Left cardiac atrium (tissue), 4 donors: ENCODE data around the gene AP3M1. TPM values are rescaled to one million over a fixed set of nuclear protein-coding genes. Genes with fewer than 3 reads are reported as not detected.
A peak's percentile ranks its signal among the peaks of the same experiment; 100 is the strongest.
"Not testable (repeated sequence)": the region's sequence is repeated elsewhere in the genome, so short reads cannot be mapped to it uniquely, and the experiment has no call there.

ENCODE experiments used
- ATAC-seq, 2 donors: fragments of 200-7000 bp; cut with Tn5 transposase; one replicate each; pipeline ENCODE4 v1.9.1; 2020; ENCODE audit warnings: mild to moderate bottlenecking in 2 of 2, moderate library complexity in 2 of 2
- DNase-seq: peaks from one replicate; pipeline ENCODE4 v3.0.0-alpha.2; 2020
- intact Hi-C, 2 donors: fragments of 100-400 bp; cut with DNase I; formaldehyde crosslinking; loops; one replicate each; pipeline versions ENCODE4 v1.14.1 to v1.15.1; 2022 to 2023
- long read RNA-seq: library from polyadenylated mRNA; unstranded; transcript quantifications from one replicate; pipeline ENCODE4 v2.0.0, GENCODE V29; 2021
- total RNA-seq, 2 donors: library from RNA; stranded (reverse); fragmentation: NEBNext Ultra II Directional; extraction: Animal tissue kit (Norgen Biotek cat#: 25700); gene quantifications; one replicate each; pipeline ENCODE4 v1.2.1, GENCODE V29; 2021
- donor health status: DM: no; HTN: yes; CAD: no.
- donor health status: DM: no; HTN: yes; CAD: no; lungs with severe emphysema.
- donor health status: DM: yes; HTN: yes; CAD: no.
- donor health status: Dilated cardiomyopathy.

AP3M1 gene, protein sequence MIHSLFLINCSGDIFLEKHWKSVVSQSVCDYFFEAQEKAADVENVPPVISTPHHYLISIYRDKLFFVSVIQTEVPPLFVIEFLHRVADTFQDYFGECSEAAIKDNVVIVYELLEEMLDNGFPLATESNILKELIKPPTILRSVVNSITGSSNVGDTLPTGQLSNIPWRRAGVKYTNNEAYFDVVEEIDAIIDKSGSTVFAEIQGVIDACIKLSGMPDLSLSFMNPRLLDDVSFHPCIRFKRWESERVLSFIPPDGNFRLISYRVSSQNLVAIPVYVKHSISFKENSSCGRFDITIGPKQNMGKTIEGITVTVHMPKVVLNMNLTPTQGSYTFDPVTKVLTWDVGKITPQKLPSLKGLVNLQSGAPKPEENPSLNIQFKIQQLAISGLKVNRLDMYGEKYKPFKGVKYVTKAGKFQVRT
- 10 to 100 TPM; 26.3 to 28.9 TPM for total RNA-seq
- long read RNA-seq, full-length matches to known transcripts: 29 of 30 reads
- long read RNA-seq, partial matches to known transcripts: 0 of 30 reads
- long read RNA-seq, other reads (novel, unspliced or antisense): 1 of 30 reads

DNA sequence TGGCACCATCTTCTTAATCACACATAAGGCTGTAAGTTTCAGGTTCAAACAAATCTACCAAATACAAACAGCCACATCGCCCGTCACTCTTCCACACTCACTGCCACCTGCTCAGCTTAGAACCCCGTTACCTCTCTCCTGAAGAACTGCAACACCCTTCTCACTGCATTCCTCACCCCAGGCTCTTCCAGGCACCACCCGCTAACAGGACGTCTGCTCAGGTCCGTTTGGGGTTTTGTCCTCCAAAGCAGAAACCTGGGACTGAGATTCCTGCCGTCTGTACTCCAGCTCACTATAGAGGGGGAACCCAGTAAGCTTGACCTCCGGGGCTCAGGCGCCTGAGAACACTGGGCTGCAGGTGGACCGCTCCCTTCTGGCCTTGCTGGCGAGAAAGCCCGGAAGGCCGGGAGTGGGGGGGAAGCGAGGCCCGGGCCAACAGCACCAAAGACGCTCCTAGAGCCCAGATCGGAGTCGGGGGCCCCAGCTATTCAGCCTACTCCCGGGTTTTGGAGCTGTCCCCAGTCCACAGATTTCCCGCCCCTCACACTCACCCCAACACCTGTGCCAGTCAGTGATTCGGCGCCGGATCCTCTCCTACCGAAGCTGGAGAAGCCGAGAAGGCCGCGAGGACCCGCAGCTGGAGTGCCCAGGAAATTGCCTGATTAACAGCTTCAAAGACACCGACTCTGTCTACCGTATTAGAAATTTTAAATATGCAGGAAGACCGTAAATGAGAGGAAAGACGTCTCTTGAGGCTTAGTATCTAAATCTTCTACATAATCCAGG, at the start of gene AP3M1:
Gene AP3M1, minus strand, starts transcription at position 625 of the 786 bp plus-strand sequence. CDS start 12,449 bp downstream, outside the sequence.
- ATAC-seq: peak; percentile 67 to 75
- intact Hi-C loops: loop anchor here in 1 of 2 donors (10.0 kb wide), 1 partner anchor 64 kb away; no protein-coding TSS in a partner anchor

DNA sequence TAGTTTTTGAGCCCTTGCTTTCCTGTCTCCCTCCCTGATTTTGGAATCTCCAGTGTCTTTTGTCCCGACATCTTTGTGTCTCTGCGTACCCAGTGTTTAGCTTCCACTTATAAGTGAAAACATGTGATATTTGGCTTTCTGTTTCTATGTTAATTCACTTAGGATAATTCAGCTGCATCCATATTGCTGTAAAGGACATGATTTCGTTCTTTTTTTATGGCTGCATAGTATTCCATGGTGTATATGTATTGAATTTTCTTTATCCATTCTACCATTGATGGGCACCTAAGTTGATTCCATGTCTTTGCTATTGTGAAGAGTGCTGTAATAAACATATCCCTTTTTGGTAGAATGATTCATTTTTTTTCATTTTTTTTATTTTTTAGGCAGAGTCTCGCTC, 48.7 kb upstream of the AP3M1 start:
- ATAC-seq (no peak), DNase-seq (no peak)
- intact Hi-C loops: no loop called here

More for the DNA sequence above, at the start of gene AP3M1:
- DNase-seq: peak; percentile 88

DNA sequence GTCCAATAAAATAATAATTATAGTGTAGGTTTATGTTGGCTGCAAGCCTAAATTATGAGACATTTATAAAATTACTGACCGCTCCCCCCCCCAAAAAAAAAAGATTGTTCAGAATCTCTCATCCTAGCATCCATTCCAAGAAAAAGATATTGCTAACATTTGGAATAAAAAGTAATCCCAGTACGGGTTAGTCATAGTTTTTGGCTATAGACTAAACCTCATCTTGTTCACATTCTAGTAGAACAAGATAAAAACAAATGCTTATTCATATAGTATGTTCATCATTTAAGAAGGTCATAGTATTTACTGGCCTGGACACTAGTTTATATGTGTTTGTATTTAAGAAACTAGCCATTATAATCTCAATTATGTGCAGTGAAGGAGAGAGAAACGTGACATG, 44.4 kb upstream of the AP3M1 start:
- DNase-seq (no peak), ATAC-seq (peak in 1 of 2 donors; percentile 42)
- intact Hi-C loops: no loop called here

DNA sequence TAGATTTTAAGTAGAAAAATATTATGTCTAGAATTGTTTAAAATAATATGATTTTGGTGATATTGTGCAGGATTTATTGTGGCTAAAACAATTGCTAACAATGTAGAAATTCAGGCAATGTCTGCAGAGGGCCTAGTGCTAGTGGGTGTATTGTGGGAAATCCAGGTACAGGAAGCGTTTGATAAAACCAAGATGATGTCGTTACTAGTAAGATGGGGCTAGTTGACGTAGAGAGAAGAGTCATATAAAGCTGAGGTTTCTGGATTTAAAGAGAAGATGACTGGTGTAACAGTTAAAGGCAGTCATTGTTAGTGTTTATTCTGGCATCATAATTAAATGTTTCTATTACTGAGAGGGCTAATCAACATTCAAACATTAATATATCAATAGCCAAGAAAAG, 43.9 kb upstream of the AP3M1 start:
- peak in 1 of 2 donors; percentile 39 for ATAC-seq
- intact Hi-C loops: no loop called here
- no peak for DNase-seq

DNA sequence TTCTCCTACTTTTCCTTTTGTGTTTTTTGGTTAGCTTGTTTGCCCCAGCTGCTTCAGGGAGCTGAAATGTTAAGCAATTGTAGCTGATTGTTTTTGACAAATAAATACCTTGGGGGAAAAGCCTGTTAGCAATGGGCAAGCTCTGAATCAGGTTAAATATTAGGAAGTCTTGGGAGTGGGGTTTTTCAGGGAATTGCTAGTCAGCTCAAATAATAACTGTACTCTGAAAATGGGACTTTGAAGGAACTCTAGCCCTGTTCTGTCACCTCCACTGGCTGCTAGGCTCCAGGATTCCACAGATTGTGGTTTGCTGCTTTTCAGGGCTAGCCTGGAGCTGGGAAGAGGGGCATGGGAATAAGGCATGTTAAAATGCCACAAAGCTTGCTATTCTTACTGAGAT, 39.9 kb upstream of the AP3M1 start:
- intact Hi-C loops: no loop called here
- no peak for DNase-seq

DNA sequence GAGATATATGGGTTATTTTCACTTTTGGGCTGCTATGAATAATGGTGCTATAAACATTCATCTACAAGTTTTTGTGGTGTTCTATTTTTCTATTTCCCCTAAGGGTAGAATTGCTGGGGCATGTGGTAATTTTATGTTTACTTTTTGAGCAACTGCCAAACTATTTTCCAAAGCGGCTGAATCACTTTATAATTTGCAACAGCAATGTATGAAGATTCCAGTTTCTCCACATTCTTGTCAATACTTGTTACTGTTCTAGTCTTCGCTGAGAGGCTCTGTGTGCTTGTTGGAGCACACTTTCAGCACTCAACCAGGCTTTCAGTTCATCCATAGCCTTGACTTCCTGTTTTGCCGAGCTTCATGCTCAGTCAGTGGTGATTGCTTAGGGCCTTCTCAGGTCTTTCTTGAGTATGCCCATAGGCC, 39.4 kb upstream of the AP3M1 start:
- peak; percentile 23 to 71 for ATAC-seq
- intact Hi-C loops: no loop called here
- no peak for DNase-seq

More for the DNA sequence above, 39.9 kb upstream of the AP3M1 start:
- peak in 1 of 2 donors; percentile 17 for ATAC-seq

DNA sequence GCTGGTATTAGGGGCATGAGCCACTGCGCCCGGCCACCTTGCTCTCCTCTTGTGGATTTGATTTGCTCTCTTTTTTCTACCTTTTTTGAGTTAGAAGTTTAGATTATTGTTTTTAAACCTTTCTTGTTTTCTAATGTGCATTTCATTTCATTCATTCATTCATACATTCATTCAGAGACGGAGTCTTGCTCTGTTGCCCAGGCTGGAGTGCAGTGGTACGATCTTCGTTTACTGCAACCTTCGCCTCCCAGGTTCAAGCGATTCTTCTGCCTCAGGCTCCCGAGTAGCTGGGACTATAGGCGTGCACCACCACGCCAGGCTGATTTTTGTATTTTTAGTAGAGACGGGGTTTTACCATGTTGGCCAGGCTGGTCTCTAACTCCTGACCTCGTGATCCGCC, 38.0 kb upstream of the AP3M1 start:
- DNase-seq, intact Hi-C loops, ATAC-seq: not testable (repeated sequence)

DNA sequence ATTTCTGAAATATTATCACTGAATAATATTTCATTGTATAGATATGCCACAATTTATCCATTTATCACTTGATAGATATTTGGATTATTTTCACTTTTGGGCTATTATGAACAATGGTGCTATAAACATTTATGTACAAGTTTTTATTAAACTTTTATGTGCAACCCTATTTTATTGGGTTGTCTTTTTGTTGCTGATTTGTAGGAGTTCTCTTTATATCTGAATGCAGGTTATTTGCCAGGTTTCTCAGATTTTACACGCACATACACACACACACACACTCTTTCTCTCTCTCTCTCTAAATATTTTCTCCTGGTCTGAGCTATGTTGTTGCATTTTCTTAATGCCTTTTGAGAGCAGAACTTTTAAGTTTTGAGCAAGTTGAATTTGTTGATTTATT, 36.6 kb upstream of the AP3M1 start:
- intact Hi-C loops: no loop called here
- ATAC-seq: no peak
- no peak for DNase-seq

DNA sequence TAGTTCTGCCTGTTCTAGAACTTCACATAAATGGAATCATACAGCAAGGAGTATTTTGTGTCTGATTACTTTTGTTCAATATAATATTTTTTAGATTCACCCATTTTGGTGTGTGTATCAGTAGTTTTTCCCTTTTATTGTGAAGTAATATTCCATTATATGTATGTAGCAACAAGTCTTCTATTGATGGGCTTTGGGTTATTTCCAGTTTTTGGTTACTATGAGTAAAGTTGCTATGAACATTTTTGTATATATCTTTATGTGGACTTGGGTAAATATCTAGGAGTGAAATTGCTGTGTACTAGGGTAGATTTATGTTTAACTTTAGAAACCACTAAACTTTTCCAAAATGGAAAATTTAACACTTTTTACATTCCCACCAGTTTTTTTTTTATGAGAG, 36.0 kb upstream of the AP3M1 start:
- intact Hi-C loops: no loop called here
- no peak for ATAC-seq

DNA sequence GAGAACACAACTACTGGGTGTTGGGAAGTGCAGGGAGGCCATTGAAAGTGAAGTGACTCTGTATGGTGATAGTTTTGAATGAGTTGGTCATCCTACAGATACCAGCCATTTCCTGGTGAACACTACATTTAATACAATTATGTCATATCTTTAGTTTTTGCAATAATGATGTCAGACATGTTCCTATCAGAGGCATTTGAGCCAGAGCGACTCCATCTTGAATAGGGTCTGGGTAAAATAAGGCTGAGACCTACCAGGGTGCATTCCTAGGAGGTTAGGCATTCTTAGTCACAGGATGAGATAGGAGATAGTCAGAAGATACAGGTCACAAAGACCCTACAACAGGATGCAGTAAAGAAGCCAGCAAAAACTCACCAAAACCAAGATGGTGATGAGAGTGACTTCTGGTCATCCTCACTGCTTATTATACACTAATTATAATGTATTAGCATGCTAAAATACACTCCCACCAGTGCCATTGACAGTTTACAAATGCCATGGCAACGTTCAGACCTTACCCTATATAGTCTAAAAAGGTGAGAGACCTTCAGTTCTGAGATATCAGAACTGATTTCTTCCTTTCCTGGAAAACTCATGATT, 28.6 kb upstream of the AP3M1 start:
- intact Hi-C loops: no loop called here
- DNase-seq: no peak
- ATAC-seq: no peak

More for the DNA sequence above, 36.0 kb upstream of the AP3M1 start:
- no peak for DNase-seq

DNA sequence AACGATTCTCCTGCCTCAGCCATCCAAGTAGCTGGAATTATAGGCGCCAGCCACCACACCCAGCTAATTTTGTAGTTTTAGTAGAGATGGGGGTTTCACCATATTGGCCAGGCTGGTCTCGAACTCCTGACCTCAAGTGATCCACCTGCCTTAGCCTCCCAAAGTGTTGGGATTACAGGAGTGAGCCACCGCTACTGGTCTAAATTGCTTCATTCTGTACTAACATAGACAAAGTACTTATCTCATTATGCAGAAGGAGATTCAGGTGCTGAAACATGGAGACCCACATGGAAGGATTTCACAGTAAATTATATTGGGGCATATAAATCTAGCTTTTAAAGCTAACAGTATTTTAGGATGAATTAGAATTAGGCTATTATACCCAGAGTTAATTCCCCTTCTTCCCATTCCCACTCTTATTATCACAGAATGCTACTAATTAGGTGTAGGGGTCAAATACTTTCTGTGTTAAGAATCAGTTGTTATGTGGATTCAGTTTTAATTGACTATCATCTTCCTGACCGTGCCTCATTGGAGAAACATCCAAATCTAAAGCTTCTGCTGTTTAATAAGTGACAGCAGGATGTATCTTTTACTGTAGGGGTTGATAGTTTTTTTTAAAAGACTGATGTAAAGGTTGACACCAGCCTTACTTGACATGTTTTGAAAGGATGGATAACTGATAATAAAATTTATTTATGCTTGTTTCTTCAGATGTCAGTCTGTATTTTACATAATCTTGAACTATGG, 27.6 kb upstream of the AP3M1 start:
- intact Hi-C loops: no loop called here
- no peak for ATAC-seq

DNA sequence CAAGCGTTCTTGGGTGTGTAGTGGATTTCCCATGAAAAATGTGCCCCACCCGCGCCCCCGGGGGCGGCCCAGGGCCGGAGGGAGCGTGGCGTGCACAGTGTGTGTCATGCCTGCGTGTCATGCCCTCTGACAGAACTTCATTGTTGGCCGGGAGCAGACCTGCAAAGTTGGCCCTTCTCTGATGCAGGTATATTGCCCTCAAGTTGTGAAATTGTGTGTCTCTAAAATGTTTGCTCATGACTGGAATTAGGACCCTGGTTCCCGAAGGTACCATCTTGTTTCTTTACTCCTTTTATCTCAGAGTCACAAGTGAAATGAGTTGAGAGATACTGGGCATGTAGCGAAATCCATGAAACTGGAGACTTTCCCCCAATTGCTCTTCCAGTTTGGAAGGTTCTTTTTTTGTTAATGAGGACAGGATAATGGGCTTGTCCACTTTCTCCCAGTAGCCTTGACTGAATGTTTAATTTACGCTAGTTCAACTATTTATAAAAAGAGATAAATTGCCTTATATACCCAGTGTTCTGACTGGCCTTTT, 26.6 kb upstream of the AP3M1 start:
- intact Hi-C loops: no loop called here
- ATAC-seq (peak in 1 of 2 donors; percentile 40), DNase-seq (peak; percentile 37)

More for the DNA sequence above, 27.6 kb upstream of the AP3M1 start:
- no peak for DNase-seq

DNA sequence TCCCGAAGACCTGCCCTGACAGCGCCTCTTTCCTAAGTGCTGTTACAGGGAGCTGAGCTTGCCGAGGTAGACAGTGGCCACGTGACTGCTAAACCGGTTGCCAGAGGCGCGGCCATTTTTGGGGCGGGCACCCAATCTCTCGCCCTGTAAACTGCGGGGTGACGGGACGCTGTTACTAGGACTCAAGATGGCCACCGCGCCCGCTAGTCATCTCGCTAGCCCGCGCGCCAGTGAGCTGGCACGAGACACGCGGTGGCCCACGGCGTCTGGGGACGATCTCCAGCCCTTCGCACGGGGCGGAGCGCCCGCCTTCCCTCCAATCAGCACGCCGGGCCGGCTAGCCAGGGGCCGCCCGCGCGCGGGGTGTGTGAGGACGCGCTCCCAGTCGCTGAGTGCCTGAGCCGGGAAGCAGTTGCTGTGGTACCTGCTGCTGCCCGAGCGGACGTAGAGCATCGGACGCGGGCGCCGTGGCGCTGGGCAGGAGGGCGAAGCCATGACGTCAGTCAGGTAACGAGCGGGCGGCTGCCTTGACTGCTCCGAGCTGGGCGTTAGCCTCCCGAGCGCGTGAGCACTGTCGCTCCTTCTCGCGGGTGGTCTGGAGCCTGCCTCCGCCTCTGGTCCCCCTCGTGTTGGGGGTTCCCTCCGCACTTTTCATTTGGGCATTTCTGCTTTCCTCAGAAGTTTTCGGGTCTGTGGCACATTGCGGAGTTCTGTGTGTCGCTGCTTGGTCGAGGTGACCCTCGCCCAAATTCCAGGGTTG, 25.9 kb upstream of the AP3M1 start:
- peak; percentile 97 to 99 for ATAC-seq
- intact Hi-C loops: no loop called here
- DNase-seq: peak; percentile 95

DNA sequence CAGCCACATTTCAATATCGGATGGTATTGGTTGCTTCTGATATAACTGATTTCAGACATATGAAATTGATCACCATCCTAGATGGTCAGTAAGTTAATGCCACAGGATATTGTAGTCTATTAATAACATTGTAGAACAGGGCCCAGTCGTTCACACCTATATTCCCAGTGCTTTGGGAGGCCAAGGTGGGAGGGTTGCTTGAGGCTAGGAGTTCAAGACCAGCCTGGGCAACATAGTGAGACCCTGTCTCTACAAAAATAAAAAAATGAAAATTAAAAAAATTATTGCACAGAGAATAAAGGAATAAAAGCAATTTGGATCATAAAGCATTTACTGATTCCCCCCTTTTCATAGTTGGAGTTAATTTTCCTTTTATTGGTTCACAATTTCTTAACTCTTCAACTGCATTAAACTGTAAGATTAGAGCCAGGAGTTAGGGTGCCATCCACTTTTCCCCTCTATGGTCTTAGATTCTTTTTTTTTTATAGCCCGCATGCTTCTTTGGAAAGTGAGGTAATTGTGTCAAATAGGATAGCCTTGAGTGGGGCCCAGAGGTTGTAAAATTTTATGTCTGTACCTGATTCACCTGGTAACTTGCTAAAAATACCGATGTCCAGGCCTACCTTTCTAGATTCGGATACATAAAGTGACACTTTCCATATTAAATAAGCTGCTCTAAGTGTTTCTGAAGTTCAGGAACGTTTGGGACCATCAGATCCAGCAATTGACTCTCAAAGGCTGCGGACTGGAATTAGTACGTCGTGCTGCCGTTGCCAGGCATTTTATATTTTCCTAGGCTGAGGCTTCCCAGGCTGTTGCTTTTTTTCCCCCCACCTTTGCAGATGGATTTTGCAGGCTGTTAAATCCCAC, 25.1 kb upstream of the AP3M1 start:
- no peak for DNase-seq
- no peak for ATAC-seq
- intact Hi-C loops: no loop called here

DNA sequence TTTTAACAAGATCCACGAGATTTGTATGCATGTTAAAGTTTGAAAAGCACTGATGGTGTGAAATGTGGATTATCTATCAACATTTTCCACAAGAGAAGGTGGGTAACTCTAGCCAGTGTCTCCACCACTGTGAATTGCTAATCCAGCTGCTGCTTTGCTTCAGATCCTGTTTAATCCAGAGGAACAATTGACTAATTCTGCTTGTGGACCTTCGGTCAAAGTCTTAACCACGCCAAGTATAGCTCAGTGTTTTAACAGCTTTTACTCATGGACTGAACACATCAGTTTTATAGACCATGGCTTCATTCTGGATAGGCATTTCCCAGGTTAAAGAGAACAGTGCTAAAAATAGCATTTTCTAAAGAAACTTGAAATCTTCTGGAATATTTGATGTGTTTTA, 23.9 kb upstream of the AP3M1 start:
- no peak for ATAC-seq
- intact Hi-C loops: no loop called here
- no peak for DNase-seq

DNA sequence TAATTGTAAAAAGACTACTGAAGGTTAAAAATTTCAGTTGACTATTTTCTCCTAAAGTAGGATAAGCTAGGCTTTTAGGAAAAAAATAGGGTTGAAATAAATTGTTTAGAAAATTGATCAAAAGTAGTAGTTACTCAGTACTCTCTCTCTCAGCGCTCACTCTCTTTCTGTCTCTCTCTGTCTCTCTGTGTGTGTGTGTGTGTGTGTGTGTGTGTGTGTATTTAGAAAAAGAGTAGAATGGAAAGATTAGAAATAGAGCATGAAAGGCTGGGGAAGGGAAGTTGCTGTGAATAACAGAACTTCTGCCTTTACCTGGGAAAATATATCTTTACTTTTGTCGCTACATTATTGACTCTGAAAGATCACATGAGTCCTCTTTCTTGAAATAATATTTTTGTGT, 21.0 kb upstream of the AP3M1 start:
- DNase-seq (no peak), ATAC-seq (no peak)
- intact Hi-C loops: no loop called here

DNA sequence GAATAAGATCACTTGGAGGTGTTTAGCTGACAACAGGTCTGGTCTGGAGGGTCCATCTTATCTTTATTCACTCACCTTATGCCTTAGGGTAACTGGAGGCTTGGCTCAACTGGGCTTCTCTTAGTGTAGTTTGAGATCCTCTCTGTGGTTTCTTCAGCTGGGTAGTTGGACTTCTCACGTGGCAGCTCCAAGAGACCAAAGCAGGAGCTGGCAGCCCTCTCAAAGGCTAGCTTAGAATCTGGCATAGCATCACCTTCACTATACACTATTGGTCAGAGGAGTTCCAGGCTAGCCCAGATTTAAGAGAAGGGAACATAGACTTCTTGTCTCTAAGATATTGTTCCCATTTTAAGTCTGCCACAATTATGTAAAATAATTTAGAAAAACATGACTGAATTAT, 16.8 kb upstream of the AP3M1 start:
- intact Hi-C loops: no loop called here
- no peak for ATAC-seq
- DNase-seq: no peak
